GM12878 (cell line): ENCODE measurements around the gene RAPGEF4. TPM values are rescaled to one million over a fixed set of nuclear protein-coding genes. Genes with fewer than 3 reads are reported as not detected.

ENCODE experiments used
- ATAC-seq: fragments of 200-7000 bp; cut with Tn5 transposase; 3 replicates; pipeline ENCODE4 v1.9.1; 2020; ENCODE audit warnings: mild to moderate bottlenecking, moderate library complexity
- BruUV-seq: library from RNA; stranded (reverse); fragments of 400-500 nt; replicated peaks from 2 replicates; lab custom pipeline; 2021; lab: Mats Ljungman, UMichigan
- CTCF ChIA-PET: fragments of 300-600 bp; sonication (Branson Sonifier 250); formaldehyde crosslinking; extraction: SDS; loops from one replicate; lab custom pipeline; 2021; ENCODE audit warnings: inconsistent platforms; lab: Yijun Ruan, JAX
- POLR2A ChIA-PET: fragments of 350-600 bp; formaldehyde crosslinking; extraction: SDS; loops from one replicate; lab custom pipeline; 2021; ENCODE audit warnings: inconsistent platforms; lab: Charles Lee
- RAD21 ChIA-PET: fragments of 300-600 bp; sonication (Branson Sonifier 250); formaldehyde crosslinking; loops from one replicate; lab custom pipeline; 2023; ENCODE audit warnings: antibody characterized with exemption; ENCODE audit not compliant: unreplicated experiment; lab: Charles Lee
- SMC1A ChIA-PET: fragments of 300-600 bp; sonication (Branson Sonifier 250); formaldehyde crosslinking; loops from one replicate; lab custom pipeline; 2023; ENCODE audit not compliant: unreplicated experiment, uncharacterized antibody; lab: Charles Lee
- DNase-seq: peaks from one replicate; pipeline ENCODE4 v3.0.0-alpha.2; 2011; ENCODE audit warnings: low read depth, low spot score
- FAIRE-seq: peaks from 3 replicates; lab custom pipeline; 2011; peaks lifted over from hg19 to GRCh38; lab: Jason Lieb, UNC
- H2AFZ ChIP-seq: 2 replicates; pipeline ENCODE4 v1.6.0; 2011; ENCODE audit warnings: low read depth, low read length, control low read depth; ENCODE audit not compliant: control insufficient read depth
- H3K27ac ChIP-seq: 2 replicates; pipeline ENCODE4 v1.5.1; 2011; ENCODE audit warnings: control low read depth; ENCODE audit not compliant: control insufficient read depth, insufficient read depth
- H3K27me3 ChIP-seq, 2 experiments: replicated peaks in 1 of 2; 2 replicates each; pipeline versions ENCODE4 v1.6.0 to v1.6.1; 2011; ENCODE audit warnings: low read length in 1 of 2; ENCODE audit not compliant: control insufficient read depth in 2 of 2, insufficient read depth in 2 of 2
- H3K36me3 ChIP-seq, 2 experiments: 2 replicates each; pipeline ENCODE4 v1.5.1; 2011; ENCODE audit warnings: low read length in 1 of 2; ENCODE audit not compliant: control insufficient read depth in 2 of 2, insufficient read depth in 2 of 2
- H3K4me1 ChIP-seq: 2 replicates; pipeline ENCODE4 v1.6.1; 2011; ENCODE audit warnings: mild to moderate bottlenecking, low read length, moderate library complexity, mixed read lengths; ENCODE audit not compliant: control insufficient read depth, insufficient read depth
- H3K4me2 ChIP-seq: 2 replicates; pipeline ENCODE4 v1.6.0; 2011; ENCODE audit warnings: control low read depth; ENCODE audit not compliant: control insufficient read depth, insufficient read depth
- H3K4me3 ChIP-seq: fragments of 200-600 bp; sonication (generic); 2 replicates; pipeline ENCODE4 v1.5.1; 2016
- H3K79me2 ChIP-seq: 2 replicates; pipeline ENCODE4 v1.6.0; 2011; ENCODE audit warnings: low read length; ENCODE audit not compliant: control insufficient read depth, insufficient read depth
- H3K9ac ChIP-seq: 2 replicates; pipeline ENCODE4 v1.8.0; 2011; ENCODE audit warnings: low read length, control low read depth, mixed read lengths; ENCODE audit not compliant: control insufficient read depth, insufficient read depth
- H3K9me3 ChIP-seq: replicated peaks from 3 replicates; pipeline ENCODE4 v1.5.1; 2011; ENCODE audit warnings: mild to moderate bottlenecking, low read length; ENCODE audit not compliant: control insufficient read depth, insufficient read depth
- H4K20me1 ChIP-seq: 2 replicates; pipeline ENCODE4 v1.6.0; 2011; ENCODE audit not compliant: control insufficient read depth, insufficient read depth
- CBFB ChIP-seq: IDR thresholded peaks from 2 replicates; pipeline ENCODE4 v1.6.1; 2016; ENCODE audit warnings: antibody characterized with exemption, low read depth
- EED ChIP-seq: sonication (generic); IDR thresholded peaks from 2 replicates; pipeline ENCODE4 v1.6.1; 2016; ENCODE audit warnings: antibody characterized with exemption, low read depth
- SIX5 ChIP-seq: IDR thresholded peaks from 2 replicates; pipeline ENCODE4 v1.6.1; 2011; ENCODE audit warnings: mild to moderate bottlenecking, low read depth, low read length, moderate library complexity; ENCODE audit not compliant: severe bottlenecking
- SP1 ChIP-seq: IDR thresholded peaks from one replicate; pipeline ENCODE4 v1.6.1; 2011; ENCODE audit warnings: low read depth, low read length
- STAT1 ChIP-seq: fragments of 450-650 bp; conservative IDR thresholded peaks from 2 replicates; pipeline ENCODE4 v1.6.1; 2014; ENCODE audit warnings: antibody characterized with exemption, mild to moderate bottlenecking
- TCF12 ChIP-seq: IDR thresholded peaks from 2 replicates; pipeline ENCODE4 v1.6.1; 2011; ENCODE audit warnings: low read depth, mild to moderate bottlenecking, low read length
- WGBS: methylation state at CpG from one replicate; pipeline ENCODE4 v1.1.6; 2016; ENCODE audit warnings: low lambda C conversion rate; ENCODE audit not compliant: insufficient replicate concordance, insufficient coverage; ENCODE audit errors: missing lambda C conversion rate; 5-methylcytosine and 5-hydroxymethylcytosine counted together
- in situ Hi-C: fragments of 300-500 bp; cut with MboI; formaldehyde crosslinking; loops from 9 replicates; pipeline ENCODE4 v1.14.3; 2018; ENCODE audit warnings: mixed read lengths
- intact Hi-C: fragments of 100-400 bp; cut with micrococcal nuclease; formaldehyde crosslinking; loops from one replicate; pipeline ENCODE4 v1.14.2; 2022; ENCODE audit not compliant: unreplicated experiment
- polyA plus RNA-seq, 11 experiments: library from polyadenylated mRNA; depleted of rRNA in 4 of 11; unstranded in 6 of 11; stranded (reverse) in 5 of 11; fragments of >200 nt; fragmentation: Nextera tagmentation in 4 of 11; fragmentation: Illumina TruSeq in 1 of 11; extraction: Ambion mirVana in 4 of 11; extraction: Trizol in 1 of 11; gene quantifications; 1 replicate in 1 of 11; 2 replicates in 10 of 11; pipeline versions ENCODE4 v1.2.1 to v1.2.3, GENCODE V29; 2011 to 2016; ENCODE audit warnings: inconsistent platforms in 2 of 11, missing spikeins in 2 of 11, low read depth in 1 of 11
- total RNA-seq, 4 experiments: library from RNA; depleted of rRNA in 3 of 4; stranded (reverse); fragments of >200 nt in 3 of 4; fragmentation: Illumina TruSeq in 1 of 4; extraction: Trizol in 1 of 4; gene quantifications; 2 replicates each; pipeline versions ENCODE4 v1.2.1 to v1.2.3, GENCODE V29; 2013 to 2021
- TF ChIP-seq, protein P1 (sequence below): IDR thresholded peaks from 2 replicates; pipeline ENCODE4 v1.6.1; 2012; ENCODE audit warnings: low read depth, low read length, improper control_type of control experiment
- TF ChIP-seq, protein P2 (sequence below): fragments of 450-650 bp; IDR thresholded peaks from 2 replicates; pipeline ENCODE4 v1.6.1; 2017; ENCODE audit warnings: mild to moderate bottlenecking
- TF ChIP-seq, protein P3 (sequence below): IDR thresholded peaks from 2 replicates; pipeline ENCODE4 v1.6.1; 2011; ENCODE audit warnings: mild to moderate bottlenecking, low read depth, low read length, moderate library complexity; ENCODE audit not compliant: insufficient replicate concordance
- TF ChIP-seq, protein P4 (sequence below): IDR thresholded peaks from 2 replicates; pipeline ENCODE4 v1.6.1; 2012; ENCODE audit warnings: mild to moderate bottlenecking, low read depth, low read length
- TF ChIP-seq, protein P5 (sequence below): IDR thresholded peaks from 2 replicates; pipeline ENCODE4 v1.6.1; 2012; ENCODE audit warnings: improper control_type of control experiment, low read depth, low read length; ENCODE audit not compliant: insufficient replicate concordance

The RAPGEF4 gene
- total and polyA plus RNA-seq, 10 of the 15 experiments (the other 5 are each of a cell fraction or from before 2014, with no cell fraction given): 0.18 TPM; not detected in 8

DNA sequence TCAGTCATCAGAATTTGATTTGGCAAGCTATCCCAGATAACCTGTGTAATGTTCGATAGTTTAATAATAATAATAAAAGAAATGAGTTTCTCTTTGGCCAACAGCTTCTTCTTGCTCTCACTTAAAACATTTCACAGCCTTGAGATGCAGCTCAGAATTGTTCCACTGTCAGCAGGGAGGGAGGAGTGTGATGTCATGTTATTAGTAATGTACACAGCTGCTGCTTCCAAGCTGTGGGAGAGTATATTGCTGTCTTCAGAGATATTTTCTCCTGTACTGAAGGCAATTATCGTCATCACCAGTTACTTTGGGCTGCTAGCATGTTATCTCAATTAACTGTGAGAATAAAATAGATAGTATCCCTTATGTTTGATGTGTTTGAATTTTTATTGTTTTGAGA, 193.1 kb downstream of the RAPGEF4 start:
- Histone ChIP-seq H3K9ac (no peak overlapping the region), H3K4me2 (no peak overlapping the region), H2AFZ (no peak overlapping the region), H3K36me3 (no peaks in the 10 kb centered on the region), H3K4me1 (no peaks in the 10 kb centered on the region), H4K20me1 (no peaks in the 10 kb centered on the region), H3K4me3 (no peak overlapping the region), H3K27me3 (no peaks in the 10 kb centered on the region; a peak in 1 of 4 replicates), H3K27ac (no peak overlapping the region), H3K9me3 (no peaks in the 10 kb centered on the region), H3K79me2 (no peaks in the 10 kb centered on the region)
- ATAC-seq (no peak), FAIRE-seq (no peak), DNase-seq (no peak)
- CTCF ChIA-PET: interaction anchor here (1.0 to 5.2 kb wide), 2 partner anchors 12 to 66 kb away, joined by 4 to 20 read pairs; no protein-coding TSS in a partner anchor
- SMC1A ChIA-PET: interaction anchor here (1.0 kb wide), 1 partner anchor 121 kb away, joined by 3 read pairs; no protein-coding TSS in a partner anchor
- intact Hi-C loops (no loop called here), in situ Hi-C loops (loop anchor here (5.0 to 25.0 kb wide), 2 partner anchors 61 to 116 kb away; no protein-coding TSS in a partner anchor)
- RAD21 ChIA-PET: no interaction called here
- POLR2A ChIA-PET: no interaction called here
- BruUV-seq: no TSS peak
- 10% methylated on average over 2 of the region's 2 CpGs for WGBS
- no peak for TF ChIP-seq SP1
- TF ChIP-seq, protein P1, sequence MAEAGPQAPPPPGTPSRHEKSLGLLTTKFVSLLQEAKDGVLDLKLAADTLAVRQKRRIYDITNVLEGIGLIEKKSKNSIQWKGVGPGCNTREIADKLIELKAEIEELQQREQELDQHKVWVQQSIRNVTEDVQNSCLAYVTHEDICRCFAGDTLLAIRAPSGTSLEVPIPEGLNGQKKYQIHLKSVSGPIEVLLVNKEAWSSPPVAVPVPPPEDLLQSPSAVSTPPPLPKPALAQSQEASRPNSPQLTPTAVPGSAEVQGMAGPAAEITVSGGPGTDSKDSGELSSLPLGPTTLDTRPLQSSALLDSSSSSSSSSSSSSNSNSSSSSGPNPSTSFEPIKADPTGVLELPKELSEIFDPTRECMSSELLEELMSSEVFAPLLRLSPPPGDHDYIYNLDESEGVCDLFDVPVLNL: no peak
- TF ChIP-seq SIX5: no peak
- TF ChIP-seq, protein P2, sequence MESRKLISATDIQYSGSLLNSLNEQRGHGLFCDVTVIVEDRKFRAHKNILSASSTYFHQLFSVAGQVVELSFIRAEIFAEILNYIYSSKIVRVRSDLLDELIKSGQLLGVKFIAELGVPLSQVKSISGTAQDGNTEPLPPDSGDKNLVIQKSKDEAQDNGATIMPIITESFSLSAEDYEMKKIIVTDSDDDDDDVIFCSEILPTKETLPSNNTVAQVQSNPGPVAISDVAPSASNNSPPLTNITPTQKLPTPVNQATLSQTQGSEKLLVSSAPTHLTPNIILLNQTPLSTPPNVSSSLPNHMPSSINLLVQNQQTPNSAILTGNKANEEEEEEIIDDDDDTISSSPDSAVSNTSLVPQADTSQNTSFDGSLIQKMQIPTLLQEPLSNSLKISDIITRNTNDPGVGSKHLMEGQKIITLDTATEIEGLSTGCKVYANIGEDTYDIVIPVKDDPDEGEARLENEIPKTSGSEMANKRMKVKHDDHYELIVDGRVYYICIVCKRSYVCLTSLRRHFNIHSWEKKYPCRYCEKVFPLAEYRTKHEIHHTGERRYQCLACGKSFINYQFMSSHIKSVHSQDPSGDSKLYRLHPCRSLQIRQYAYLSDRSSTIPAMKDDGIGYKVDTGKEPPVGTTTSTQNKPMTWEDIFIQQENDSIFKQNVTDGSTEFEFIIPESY: no peak
- TF ChIP-seq EED: no peak
- TF ChIP-seq, protein P3, sequence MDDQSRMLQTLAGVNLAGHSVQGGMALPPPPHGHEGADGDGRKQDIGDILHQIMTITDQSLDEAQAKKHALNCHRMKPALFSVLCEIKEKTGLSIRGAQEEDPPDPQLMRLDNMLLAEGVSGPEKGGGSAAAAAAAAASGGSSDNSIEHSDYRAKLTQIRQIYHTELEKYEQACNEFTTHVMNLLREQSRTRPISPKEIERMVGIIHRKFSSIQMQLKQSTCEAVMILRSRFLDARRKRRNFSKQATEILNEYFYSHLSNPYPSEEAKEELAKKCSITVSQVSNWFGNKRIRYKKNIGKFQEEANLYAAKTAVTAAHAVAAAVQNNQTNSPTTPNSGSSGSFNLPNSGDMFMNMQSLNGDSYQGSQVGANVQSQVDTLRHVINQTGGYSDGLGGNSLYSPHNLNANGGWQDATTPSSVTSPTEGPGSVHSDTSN: no peak
- TF ChIP-seq, protein P4, sequence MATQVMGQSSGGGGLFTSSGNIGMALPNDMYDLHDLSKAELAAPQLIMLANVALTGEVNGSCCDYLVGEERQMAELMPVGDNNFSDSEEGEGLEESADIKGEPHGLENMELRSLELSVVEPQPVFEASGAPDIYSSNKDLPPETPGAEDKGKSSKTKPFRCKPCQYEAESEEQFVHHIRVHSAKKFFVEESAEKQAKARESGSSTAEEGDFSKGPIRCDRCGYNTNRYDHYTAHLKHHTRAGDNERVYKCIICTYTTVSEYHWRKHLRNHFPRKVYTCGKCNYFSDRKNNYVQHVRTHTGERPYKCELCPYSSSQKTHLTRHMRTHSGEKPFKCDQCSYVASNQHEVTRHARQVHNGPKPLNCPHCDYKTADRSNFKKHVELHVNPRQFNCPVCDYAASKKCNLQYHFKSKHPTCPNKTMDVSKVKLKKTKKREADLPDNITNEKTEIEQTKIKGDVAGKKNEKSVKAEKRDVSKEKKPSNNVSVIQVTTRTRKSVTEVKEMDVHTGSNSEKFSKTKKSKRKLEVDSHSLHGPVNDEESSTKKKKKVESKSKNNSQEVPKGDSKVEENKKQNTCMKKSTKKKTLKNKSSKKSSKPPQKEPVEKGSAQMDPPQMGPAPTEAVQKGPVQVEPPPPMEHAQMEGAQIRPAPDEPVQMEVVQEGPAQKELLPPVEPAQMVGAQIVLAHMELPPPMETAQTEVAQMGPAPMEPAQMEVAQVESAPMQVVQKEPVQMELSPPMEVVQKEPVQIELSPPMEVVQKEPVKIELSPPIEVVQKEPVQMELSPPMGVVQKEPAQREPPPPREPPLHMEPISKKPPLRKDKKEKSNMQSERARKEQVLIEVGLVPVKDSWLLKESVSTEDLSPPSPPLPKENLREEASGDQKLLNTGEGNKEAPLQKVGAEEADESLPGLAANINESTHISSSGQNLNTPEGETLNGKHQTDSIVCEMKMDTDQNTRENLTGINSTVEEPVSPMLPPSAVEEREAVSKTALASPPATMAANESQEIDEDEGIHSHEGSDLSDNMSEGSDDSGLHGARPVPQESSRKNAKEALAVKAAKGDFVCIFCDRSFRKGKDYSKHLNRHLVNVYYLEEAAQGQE: no peak
- TF ChIP-seq, protein P5, sequence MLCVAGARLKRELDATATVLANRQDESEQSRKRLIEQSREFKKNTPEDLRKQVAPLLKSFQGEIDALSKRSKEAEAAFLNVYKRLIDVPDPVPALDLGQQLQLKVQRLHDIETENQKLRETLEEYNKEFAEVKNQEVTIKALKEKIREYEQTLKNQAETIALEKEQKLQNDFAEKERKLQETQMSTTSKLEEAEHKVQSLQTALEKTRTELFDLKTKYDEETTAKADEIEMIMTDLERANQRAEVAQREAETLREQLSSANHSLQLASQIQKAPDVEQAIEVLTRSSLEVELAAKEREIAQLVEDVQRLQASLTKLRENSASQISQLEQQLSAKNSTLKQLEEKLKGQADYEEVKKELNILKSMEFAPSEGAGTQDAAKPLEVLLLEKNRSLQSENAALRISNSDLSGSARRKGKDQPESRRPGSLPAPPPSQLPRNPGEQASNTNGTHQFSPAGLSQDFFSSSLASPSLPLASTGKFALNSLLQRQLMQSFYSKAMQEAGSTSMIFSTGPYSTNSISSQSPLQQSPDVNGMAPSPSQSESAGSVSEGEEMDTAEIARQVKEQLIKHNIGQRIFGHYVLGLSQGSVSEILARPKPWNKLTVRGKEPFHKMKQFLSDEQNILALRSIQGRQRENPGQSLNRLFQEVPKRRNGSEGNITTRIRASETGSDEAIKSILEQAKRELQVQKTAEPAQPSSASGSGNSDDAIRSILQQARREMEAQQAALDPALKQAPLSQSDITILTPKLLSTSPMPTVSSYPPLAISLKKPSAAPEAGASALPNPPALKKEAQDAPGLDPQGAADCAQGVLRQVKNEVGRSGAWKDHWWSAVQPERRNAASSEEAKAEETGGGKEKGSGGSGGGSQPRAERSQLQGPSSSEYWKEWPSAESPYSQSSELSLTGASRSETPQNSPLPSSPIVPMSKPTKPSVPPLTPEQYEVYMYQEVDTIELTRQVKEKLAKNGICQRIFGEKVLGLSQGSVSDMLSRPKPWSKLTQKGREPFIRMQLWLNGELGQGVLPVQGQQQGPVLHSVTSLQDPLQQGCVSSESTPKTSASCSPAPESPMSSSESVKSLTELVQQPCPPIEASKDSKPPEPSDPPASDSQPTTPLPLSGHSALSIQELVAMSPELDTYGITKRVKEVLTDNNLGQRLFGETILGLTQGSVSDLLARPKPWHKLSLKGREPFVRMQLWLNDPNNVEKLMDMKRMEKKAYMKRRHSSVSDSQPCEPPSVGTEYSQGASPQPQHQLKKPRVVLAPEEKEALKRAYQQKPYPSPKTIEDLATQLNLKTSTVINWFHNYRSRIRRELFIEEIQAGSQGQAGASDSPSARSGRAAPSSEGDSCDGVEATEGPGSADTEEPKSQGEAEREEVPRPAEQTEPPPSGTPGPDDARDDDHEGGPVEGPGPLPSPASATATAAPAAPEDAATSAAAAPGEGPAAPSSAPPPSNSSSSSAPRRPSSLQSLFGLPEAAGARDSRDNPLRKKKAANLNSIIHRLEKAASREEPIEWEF: no peak
- no peak for TF ChIP-seq TCF12
- no peak for TF ChIP-seq CBFB
- no peak for TF ChIP-seq STAT1
